ENCODE data around the gene NRF1. TPM values are rescaled to one million over a fixed set of nuclear protein-coding genes. Genes with fewer than 3 reads are reported as not detected.

The NRF1 gene
- polyA plus RNA-seq, 2 of the 4 experiments (the other 2 are of a cell fraction) = 11.2 to 18.5 TPM

GRCh38 chr7:129740574-129741410, 129.3 kb downstream of the NRF1 start (continued):
- TF ChIP-seq EHMT2 (IDR thresholded peaks at IDR 0.05; ENCODE audit: low read depth) (no peak), SREBF2 (IDR thresholded peaks at IDR 0.05) (no peak), POLR2AphosphoS2 (conservative IDR thresholded peaks at IDR 0.05; ENCODE audit: low read length) (no peak)

GRCh38 chr7:129741743-129742213, 130.3 kb downstream of the NRF1 start:
- no peak overlapping the region for H3K4me3 ChIP-seq
- no peak overlapping the region for H3K27ac ChIP-seq
- H3K9me3 ChIP-seq = no peaks in the 10 kb centered on the region
- H3K4me1 ChIP-seq = no peaks in the 10 kb centered on the region
- ChIA-PET CTCF (no interaction called here), POLR2A (no interaction called here)
- 68% methylated on average over 2 of the region's 2 CpGs for WGBS (ENCODE audit: missing lambda C conversion rate)
- TF ChIP-seq MAFK (IDR thresholded peaks at IDR 0.05; ENCODE audit: partially characterized antibody) = peak; percentile 95
- TF ChIP-seq ZSCAN20 (CRISPR knock-in tag; IDR thresholded peaks at IDR 0.05) = no peak
- no peak for TF ChIP-seq ELK1 (IDR thresholded peaks at IDR 0.05; ENCODE audit: low read depth, low read length)
- TF ChIP-seq ZC3H11A (IDR thresholded peaks at IDR 0.05) = no peak
- no peak for DNase-seq (ENCODE audit: low read depth in 1 of 2, low spot score in 1 of 2)
- no peak overlapping the region for H3K4me2 ChIP-seq
- no peak for FAIRE-seq
- no peak for ATAC-seq

GRCh38 chr7:129742256-129742655, 130.7 kb downstream of the NRF1 start:
- DNase-seq (ENCODE audit: low read depth in 1 of 2, low spot score in 1 of 2) (no peak), FAIRE-seq (no peak), ATAC-seq (no peak)
- no peak overlapping the region for H3K27ac ChIP-seq
- H3K4me3 ChIP-seq = no peak overlapping the region
- ChIA-PET CTCF (no interaction called here), POLR2A (no interaction called here)
- 93% methylated on average over 5 of the region's 5 CpGs for WGBS (ENCODE audit: missing lambda C conversion rate)
- TF ChIP-seq NFE2L2 (conservative IDR thresholded peaks at IDR 0.05; ENCODE audit: low read length) (no peak), JUNB (IDR thresholded peaks at IDR 0.05) (no peak), EHF (CRISPR knock-in tag; IDR thresholded peaks at IDR 0.05) (no peak), GATA3 (IDR thresholded peaks at IDR 0.05; ENCODE audit: borderline replicate concordance) (no peak), RCOR1 (IDR thresholded peaks at IDR 0.05; ENCODE audit: low read depth, low read length) (no peak), CEBPB (IDR thresholded peaks at IDR 0.05) (no peak), NR3C1 (IDR thresholded peaks at IDR 0.05) (no peak), USF2 (IDR thresholded peaks at IDR 0.05) (no peak), ZSCAN20 (CRISPR knock-in tag; IDR thresholded peaks at IDR 0.05) (no peak), ATOH8 (CRISPR knock-in tag; IDR thresholded peaks at IDR 0.05; ENCODE audit: low read depth) (no peak), TP53 (CRISPR knock-in tag; IDR thresholded peaks at IDR 0.05) (no peak), FOSB (CRISPR knock-in tag; IDR thresholded peaks at IDR 0.05) (no peak), CBX2 (IDR thresholded peaks at IDR 0.05; ENCODE audit: borderline replicate concordance, low read depth) (no peak), CTCF (IDR thresholded peaks at IDR 0.05) (no peak), HES2 (IDR thresholded peaks at IDR 0.05) (no peak), HEYL (CRISPR knock-in tag; IDR thresholded peaks at IDR 0.05) (no peak)
- H3K4me2 ChIP-seq = no peak overlapping the region
- no peaks in the 10 kb centered on the region for H3K4me1 ChIP-seq
- H3K9me3 ChIP-seq = no peaks in the 10 kb centered on the region

Data from A549 (cell line).